Breast epithelium (tissue), 3 donors: ENCODE data around the gene MTR.

ENCODE experiments used
- POLR2A ChIP-seq: fragments of 450-650 bp; IDR thresholded peaks from one replicate; pipeline ENCODE4 v1.6.1; 2016; ENCODE audit warnings: antibody characterized with exemption, mild to moderate bottlenecking, moderate library complexity
- TF ChIP-seq, protein P1 (sequence below), 3 donors: fragments of 450-650 bp; IDR thresholded peaks; one replicate each; pipeline ENCODE4 v1.5.1; 2016 to 2017; ENCODE audit warnings: antibody characterized with exemption in 3 of 3, mild to moderate bottlenecking in 3 of 3, moderate library complexity in 3 of 3

- TF ChIP-seq, protein P1, sequence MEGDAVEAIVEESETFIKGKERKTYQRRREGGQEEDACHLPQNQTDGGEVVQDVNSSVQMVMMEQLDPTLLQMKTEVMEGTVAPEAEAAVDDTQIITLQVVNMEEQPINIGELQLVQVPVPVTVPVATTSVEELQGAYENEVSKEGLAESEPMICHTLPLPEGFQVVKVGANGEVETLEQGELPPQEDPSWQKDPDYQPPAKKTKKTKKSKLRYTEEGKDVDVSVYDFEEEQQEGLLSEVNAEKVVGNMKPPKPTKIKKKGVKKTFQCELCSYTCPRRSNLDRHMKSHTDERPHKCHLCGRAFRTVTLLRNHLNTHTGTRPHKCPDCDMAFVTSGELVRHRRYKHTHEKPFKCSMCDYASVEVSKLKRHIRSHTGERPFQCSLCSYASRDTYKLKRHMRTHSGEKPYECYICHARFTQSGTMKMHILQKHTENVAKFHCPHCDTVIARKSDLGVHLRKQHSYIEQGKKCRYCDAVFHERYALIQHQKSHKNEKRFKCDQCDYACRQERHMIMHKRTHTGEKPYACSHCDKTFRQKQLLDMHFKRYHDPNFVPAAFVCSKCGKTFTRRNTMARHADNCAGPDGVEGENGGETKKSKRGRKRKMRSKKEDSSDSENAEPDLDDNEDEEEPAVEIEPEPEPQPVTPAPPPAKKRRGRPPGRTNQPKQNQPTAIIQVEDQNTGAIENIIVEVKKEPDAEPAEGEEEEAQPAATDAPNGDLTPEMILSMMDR (IDR thresholded peaks at IDR 0.05), result no peak
- TF ChIP-seq POLR2A, result no peak
These were observed 70.7 kb downstream of the MTR start for GRCh38 chr1:236865818-236866155.
